Measurements from ENCODE around the gene PRR20D.
"Not testable (repeated sequence)": the region's sequence is repeated elsewhere in the genome, so short reads cannot be mapped to it uniquely, and the experiment has no call there.

Gene PRR20D

DNA sequence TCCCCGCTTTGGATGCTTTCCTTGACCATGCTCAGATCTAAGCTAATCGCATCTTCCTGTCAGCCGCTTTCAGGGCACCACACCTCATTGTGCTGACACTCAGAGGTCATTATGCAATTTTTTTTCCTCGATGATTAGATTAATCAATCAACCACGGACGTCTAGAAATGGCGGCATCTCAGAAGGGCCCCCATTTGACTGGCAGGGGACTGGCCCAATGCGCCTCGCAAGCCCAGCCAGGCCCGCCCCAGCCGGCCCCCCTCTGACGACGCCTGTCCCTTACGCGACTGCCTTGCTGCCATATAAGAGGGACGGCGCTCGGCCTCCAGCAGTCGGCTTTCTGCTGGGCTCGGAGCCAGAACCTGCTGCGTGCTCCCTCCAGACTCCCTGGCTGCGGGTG lies at the start of gene PRR20D:
Gene PRR20D, plus strand, starts transcription at position 301 of the 400 bp plus-strand sequence. CDS start 387 bp downstream, outside the sequence.
- not testable (repeated sequence) for DNase-seq

DNA sequence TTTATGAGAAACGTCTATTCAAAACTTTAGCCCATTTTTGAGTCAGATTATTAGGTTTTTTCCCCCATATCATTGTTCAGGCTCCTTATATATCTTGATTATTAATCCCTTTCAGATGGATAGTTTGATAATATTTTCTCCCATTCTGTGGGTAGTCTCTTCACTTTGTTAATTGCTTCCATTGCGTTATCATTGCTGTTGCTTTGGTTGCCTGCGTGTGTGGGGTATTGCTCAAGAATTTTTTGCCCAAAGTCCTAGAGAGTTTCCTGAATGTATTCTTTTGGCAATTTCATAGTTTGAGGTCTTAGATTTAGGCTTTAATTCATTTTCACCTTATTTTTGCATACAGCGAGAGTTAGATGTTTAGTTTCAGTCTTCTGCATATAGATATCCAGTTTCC lies 45.5 kb upstream of the PRR20D start:
- no peak for DNase-seq

DNA sequence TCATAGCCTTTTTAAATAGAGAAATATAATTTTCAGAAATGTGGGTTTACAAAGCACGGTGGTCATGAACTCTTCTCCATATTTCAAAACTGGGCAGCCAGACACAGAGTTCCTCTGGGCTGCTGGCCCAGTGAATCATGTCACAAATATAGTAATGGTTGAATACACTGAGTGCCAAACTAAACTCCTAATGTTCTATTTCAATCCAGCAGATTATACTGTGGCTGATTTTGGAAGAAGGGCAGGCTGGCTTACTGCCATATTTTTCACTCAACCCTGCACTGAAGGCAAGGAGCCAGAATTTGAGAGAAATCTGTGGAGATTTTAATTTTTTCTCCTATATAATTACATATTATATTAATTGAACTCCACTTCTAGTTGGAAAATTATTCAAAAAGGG lies 36.8 kb upstream of the PRR20D start:
- no peak for DNase-seq

DNA sequence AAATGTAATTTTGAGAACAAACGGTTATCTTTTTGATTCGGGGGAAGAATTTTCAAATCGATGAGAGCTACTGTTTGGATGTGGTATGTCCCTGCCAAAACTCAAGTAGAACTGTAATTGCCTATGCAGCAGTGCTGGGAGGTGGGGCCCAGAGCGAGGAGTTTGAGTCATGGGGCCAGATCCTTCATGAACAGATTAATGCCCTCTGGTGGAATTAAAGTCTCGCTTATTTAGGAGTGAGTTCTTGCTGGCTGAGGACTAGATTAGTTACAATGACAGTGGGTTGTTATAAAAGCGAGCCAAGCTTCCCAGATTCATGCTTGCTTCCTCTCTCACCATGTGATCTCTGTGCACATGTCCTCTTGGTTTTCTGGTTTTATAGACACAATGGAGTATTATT lies 31.5 kb upstream of the PRR20D start:
- DNase-seq, result no peak

DNA sequence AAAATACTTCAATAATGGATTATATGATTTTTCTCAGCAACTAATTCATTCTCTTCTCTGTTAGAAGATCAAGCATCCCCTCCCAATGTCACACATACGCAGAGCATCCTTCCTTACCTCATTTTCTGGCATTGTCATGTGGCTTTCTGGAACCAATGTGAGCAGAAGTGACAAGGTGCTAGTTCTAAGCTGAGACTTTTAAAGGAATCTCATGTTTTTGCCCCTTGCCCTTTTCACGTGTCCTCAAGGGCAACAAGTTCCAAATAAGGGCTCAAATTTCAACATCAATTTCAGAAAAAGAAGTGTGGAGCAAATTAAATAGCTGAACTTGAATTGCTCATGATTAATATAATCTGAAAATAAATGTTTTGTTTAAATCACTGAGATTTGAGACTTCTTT lies 24.3 kb upstream of the PRR20D start:
- no peak for DNase-seq

DNA sequence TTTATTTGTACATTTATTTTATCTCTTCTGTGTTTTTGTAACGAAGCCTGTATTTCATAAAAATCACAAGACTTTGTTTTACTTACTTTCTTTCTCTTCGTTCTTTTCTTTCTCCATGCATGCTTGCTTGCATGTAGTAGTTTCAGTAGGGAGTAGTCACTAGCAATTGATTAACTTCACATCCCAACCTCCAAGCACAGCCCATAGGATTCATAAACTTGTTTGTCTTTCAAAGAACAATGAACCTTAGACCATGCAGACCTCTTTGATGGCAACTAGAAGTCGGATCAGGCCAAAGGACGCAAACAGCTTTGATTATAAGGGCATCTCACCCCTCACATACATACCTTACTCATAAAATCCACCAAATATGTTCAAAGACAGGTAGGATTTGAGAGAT lies 22.8 kb upstream of the PRR20D start:
- no peak for DNase-seq

DNA sequence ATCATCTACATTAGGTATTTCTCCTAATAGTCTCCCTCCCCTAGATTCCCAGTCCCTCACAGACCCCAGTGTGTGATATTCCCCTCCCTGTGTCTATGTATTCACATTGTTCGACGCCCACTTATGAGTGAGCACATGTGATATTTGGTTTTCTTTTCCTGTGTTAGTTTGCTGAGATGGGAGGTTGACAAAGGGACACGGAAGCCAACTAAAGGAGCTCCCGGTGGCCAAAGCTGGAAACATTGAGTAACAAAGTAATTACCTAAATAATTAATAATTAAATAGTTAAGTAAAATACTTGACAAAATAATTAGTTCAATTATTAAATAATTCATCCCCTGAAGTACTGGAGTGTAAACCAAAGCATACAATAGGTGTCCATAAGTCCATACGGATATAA lies 21.4 kb upstream of the PRR20D start:
- DNase-seq, result no peak

DNA sequence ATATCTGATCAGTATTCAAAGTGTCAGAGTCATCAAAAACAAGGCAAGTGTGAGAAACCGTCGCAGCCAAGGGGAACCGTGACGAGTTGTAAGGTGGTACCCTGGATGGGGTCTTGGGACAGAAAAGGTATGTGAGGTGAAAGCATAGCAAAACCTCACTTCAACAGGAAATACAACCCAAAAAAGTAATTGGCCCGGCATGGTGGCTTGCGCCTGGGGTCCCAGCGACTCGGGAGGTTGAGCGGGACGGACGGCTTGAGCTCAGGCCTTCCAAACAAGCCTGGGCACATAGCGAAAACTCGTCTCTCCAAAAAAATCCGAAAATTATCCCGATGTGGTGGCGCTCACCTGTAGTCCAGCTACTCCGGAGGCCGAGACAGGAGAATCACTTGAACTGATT lies 20.7 kb upstream of the PRR20D start:
- DNase-seq, result not testable (repeated sequence)

DNA sequence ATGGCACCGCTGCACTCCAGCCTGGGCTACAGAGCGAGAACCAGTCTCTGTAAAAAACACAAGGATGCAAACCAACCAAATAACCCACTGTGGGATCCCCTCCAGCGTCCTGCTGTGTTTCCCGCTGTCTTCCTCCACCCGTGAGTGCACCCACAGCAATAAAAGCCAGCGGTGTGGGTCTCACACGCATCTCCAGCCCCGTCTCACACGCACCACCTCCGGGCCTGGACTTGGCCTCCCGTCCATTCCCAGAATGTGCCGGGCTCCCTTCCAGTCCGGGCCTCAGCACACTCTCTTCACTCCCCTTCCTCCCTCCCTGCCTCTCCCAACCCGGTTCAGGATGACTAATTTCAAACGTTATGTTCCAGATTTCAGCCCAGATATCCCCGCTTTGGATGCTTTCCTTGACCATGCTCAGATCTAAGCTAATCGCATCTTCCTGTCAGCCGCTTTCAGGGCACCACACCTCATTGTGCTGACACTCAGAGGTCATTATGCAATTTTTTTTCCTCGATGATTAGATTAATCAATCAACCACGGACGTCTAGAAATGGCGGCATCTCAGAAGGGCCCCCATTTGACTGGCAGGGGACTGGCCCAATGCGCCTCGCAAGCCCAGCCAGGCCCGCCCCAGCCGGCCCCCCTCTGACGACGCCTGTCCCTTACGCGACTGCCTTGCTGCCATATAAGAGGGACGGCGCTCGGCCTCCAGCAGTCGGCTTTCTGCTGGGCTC lies 20.0 kb upstream of the PRR20D start, which contains the start of gene PRR20A:
Gene PRR20A, plus strand, starts transcription at position 684 of the 734 bp plus-strand sequence. CDS start 387 bp downstream, outside the sequence.
- DNase-seq, result not testable (repeated sequence)

DNA sequence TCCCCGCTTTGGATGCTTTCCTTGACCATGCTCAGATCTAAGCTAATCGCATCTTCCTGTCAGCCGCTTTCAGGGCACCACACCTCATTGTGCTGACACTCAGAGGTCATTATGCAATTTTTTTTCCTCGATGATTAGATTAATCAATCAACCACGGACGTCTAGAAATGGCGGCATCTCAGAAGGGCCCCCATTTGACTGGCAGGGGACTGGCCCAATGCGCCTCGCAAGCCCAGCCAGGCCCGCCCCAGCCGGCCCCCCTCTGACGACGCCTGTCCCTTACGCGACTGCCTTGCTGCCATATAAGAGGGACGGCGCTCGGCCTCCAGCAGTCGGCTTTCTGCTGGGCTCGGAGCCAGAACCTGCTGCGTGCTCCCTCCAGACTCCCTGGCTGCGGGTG lies 13.2 kb upstream of the PRR20D start, which contains the start of gene PRR20B:
Gene PRR20B, plus strand, starts transcription at position 301 of the 400 bp plus-strand sequence. CDS start 387 bp downstream, outside the sequence.
- DNase-seq, result not testable (repeated sequence)

DNA sequence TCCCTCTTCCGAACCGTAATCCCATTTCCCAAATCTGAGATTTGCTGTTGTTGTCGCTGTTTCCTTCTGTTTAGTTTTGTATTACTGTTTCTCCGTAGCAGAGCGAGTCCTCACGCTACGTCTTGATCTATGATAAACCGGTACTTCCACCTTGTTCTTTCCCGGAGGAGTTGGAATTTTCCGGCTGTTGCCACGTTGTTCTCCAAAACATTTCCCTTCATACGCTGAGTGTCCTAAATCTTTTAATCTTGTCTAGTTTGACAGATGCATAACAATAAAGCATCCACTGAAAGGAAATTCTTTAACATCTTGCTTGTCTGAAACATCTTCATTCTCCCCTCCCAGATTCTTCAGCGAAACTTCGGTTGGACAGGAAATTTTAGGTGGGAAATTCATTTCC lies 12.3 kb upstream of the PRR20D start:
- not testable (repeated sequence) for DNase-seq

DNA sequence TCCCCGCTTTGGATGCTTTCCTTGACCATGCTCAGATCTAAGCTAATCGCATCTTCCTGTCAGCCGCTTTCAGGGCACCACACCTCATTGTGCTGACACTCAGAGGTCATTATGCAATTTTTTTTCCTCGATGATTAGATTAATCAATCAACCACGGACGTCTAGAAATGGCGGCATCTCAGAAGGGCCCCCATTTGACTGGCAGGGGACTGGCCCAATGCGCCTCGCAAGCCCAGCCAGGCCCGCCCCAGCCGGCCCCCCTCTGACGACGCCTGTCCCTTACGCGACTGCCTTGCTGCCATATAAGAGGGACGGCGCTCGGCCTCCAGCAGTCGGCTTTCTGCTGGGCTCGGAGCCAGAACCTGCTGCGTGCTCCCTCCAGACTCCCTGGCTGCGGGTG lies 6.7 kb upstream of the PRR20D start, which contains the start of gene PRR20C:
Gene PRR20C, plus strand, starts transcription at position 301 of the 400 bp plus-strand sequence. CDS start 387 bp downstream, outside the sequence.
- not testable (repeated sequence) for DNase-seq

DNA sequence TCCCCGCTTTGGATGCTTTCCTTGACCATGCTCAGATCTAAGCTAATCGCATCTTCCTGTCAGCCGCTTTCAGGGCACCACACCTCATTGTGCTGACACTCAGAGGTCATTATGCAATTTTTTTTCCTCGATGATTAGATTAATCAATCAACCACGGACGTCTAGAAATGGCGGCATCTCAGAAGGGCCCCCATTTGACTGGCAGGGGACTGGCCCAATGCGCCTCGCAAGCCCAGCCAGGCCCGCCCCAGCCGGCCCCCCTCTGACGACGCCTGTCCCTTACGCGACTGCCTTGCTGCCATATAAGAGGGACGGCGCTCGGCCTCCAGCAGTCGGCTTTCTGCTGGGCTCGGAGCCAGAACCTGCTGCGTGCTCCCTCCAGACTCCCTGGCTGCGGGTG lies 6.5 kb downstream of the PRR20D start, which contains the start of gene PRR20E:
Gene PRR20E, plus strand, starts transcription at position 301 of the 400 bp plus-strand sequence. CDS start 387 bp downstream, outside the sequence.
- DNase-seq, result not testable (repeated sequence)

DNA sequence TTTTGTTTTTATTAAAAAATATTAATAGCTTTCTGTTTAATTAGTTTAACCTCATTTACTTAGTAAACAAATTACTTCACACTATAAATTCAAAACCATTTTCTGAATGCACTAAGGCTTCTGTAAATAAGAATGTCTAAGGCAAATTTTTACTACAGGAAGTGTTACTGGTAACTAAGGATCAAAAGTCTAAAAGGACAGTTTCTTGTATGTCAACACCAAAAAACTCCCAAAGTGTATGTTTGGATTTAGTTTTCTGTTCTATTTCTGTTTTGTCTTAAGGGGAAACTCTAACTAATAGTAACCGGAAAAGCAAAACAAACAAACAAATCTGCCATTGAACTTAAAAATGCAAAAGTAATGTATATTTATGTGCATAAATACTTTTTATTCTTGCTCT lies 31.2 kb downstream of the PRR20D start:
- no peak for DNase-seq

DNA sequence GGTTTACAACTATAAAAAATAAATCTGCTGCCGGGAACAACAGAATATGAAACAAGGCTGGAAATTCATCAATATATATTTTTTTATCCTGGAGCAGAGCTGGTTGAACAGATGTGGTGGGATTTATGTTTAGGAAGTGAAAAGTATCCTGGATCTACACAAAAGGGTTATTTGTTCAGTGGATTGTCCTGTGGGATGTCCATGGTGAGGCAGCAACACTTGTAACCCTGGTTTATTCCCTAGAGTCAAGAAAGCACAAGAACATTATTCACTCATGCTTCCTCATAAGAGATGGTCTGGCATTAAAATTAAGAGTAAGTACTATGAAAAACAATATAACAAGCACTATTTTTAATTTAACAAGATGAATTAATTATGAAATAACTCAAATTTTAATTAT lies 52.6 kb downstream of the PRR20D start:
- DNase-seq, result no peak

Data from stimulated activated CD8-positive, alpha-beta memory T cell treated with anti-CD3 and anti-CD28 coated beads, Interleukin-4, amount 100 ng/mL, for 48 hours (primary cell).